Epithelial cell of esophagus (primary cell): ENCODE data around the gene LPIN2.
A peak's percentile ranks its signal among the peaks of the same experiment; 100 is the strongest.

Experiments used
- DNase-seq: peaks from one replicate; pipeline ENCODE4 v3.0.0; 2010; ENCODE audit warnings: low read depth
- H3K4me3 ChIP-seq: 2 replicates; pipeline ENCODE4 v1.5.1; 2011; ENCODE audit warnings: mild to moderate bottlenecking, low read length, control low read depth
- TF ChIP-seq, protein P1 (sequence below): IDR thresholded peaks from 2 replicates; pipeline ENCODE4 v1.5.1; 2011; ENCODE audit warnings: low read depth, mild to moderate bottlenecking, low read length, control low read depth, inconsistent platforms; ENCODE audit not compliant: insufficient read depth; ENCODE audit errors: missing control alignments

LPIN2 gene

DNA sequence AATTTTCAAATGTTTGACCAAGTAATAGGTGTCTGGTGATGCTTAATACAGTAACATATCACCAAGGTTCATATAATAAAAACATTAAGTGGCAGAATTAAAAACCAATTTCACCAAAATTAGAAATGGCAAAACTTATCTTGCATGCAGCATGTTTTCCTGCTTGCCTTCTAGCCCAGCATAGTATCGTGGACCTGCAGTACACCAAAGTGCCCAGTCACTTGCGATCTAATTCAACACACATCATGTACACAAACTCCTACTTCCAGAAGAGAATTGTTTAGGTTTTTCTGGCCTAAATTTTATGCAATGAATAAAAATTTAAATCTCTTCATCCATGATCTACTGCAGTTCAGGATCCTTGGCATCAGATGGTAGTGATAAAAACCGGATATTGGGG lies 28.9 kb downstream of the LPIN2 start:
- DNase-seq: no peak
- no peak overlapping the region for H3K4me3 ChIP-seq
- TF ChIP-seq, protein P1, sequence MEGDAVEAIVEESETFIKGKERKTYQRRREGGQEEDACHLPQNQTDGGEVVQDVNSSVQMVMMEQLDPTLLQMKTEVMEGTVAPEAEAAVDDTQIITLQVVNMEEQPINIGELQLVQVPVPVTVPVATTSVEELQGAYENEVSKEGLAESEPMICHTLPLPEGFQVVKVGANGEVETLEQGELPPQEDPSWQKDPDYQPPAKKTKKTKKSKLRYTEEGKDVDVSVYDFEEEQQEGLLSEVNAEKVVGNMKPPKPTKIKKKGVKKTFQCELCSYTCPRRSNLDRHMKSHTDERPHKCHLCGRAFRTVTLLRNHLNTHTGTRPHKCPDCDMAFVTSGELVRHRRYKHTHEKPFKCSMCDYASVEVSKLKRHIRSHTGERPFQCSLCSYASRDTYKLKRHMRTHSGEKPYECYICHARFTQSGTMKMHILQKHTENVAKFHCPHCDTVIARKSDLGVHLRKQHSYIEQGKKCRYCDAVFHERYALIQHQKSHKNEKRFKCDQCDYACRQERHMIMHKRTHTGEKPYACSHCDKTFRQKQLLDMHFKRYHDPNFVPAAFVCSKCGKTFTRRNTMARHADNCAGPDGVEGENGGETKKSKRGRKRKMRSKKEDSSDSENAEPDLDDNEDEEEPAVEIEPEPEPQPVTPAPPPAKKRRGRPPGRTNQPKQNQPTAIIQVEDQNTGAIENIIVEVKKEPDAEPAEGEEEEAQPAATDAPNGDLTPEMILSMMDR: no peak

DNA sequence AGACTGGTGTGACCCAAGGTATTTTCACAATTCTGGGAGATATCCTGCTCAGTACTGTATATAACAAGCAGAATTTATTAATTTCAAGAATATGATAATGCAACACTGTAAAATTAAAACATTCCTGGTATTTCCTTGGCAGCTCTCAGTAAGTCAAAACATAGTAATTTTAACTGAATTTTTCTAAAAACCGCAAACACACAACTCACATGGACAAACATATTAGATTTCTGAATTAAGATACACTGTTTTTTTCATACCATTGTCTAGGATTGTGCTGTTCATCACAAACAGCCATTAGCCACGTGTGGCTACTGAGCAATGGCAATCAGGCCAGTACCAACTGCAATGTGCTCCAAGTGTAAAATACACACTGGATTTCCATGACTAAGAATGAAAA lies 29.6 kb downstream of the LPIN2 start:
- DNase-seq: no peak
- H3K4me3 ChIP-seq: no peak overlapping the region
- TF ChIP-seq, protein P1: no peak

DNA sequence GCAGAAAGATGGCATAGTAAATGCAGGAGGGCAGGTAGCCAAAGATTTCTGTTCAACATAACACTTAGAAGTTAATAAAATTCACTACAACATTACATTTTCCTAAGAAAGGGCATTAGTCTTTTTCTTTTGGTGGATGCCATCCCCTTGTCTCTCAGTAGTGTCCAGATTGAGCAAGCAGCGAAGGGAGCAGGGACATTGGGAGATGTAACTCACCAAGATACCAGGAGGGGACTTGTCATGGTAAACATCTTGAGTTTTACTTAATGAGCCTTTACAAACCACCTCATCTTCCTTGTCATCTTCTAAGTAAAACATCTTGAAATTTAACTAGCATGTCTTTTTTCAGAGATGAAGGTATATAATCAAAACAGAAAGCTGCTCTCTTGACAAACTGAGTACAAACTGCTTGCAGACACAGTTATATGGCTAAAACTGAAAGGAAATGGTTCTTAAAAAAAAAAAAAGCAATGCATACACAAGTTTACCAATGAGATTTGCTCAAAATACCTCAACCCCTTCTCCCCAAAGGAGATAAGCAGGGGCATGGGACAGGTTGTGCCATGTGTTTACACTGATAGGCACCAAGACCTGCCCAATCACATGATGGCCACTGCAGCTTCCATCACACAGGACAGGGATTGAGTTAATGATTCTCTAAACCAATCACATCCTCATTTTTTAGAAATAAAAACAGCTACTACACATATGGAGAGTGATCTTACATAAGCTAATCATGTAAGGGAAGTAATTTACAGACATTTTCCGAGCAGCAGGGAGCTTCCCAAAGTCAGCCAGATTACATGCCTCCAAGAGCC lies 30.3 kb downstream of the LPIN2 start:
- H3K4me3 ChIP-seq: no peak overlapping the region
- DNase-seq: no peak
- TF ChIP-seq, protein P1: no peak

DNA sequence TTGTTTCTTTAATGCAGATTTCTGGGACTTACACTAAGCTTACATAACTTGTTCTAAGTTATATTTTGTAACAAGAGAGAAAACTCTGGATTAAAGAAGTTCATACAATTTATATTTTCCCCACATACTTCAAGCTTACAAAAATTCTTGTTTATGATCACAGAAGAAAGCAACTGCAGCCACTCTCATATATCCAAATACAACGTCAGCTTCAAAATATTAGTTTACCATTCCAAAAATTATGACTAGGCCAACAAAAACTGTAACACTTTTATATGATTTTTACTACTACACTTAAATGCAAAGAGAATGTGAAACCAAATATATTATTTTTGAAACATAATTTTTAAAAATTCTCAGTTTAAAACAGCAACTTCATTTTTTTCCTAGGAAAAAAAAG lies 30.9 kb downstream of the LPIN2 start:
- TF ChIP-seq, protein P1: no peak
- no peak overlapping the region for H3K4me3 ChIP-seq
- DNase-seq: no peak

DNA sequence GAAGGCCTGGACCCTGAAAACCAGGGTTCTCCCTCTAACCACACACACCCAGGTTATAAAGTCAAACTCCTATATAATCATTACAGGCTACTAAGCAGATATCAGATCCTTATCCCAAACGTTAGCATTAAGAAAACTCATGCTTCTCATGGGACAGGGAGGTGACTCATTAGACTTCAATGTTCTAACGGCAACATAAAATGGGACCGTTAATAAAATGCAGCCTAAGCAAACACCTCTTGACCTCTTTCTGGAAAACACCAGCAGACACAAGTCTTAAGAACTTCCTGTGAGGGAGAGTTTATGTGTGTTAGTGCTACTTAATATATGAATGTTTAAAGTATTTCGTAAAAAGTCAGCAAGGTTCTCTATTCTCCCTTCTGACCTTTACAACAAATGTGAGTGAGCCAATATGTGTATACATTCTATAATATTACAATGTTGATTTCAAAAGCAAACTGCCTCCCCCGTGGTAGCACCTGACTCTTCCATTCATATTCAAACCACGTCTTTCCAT lies 31.7 kb downstream of the LPIN2 start:
- TF ChIP-seq, protein P1: no peak
- peak; percentile 48 for DNase-seq
- no peak overlapping the region for H3K4me3 ChIP-seq

DNA sequence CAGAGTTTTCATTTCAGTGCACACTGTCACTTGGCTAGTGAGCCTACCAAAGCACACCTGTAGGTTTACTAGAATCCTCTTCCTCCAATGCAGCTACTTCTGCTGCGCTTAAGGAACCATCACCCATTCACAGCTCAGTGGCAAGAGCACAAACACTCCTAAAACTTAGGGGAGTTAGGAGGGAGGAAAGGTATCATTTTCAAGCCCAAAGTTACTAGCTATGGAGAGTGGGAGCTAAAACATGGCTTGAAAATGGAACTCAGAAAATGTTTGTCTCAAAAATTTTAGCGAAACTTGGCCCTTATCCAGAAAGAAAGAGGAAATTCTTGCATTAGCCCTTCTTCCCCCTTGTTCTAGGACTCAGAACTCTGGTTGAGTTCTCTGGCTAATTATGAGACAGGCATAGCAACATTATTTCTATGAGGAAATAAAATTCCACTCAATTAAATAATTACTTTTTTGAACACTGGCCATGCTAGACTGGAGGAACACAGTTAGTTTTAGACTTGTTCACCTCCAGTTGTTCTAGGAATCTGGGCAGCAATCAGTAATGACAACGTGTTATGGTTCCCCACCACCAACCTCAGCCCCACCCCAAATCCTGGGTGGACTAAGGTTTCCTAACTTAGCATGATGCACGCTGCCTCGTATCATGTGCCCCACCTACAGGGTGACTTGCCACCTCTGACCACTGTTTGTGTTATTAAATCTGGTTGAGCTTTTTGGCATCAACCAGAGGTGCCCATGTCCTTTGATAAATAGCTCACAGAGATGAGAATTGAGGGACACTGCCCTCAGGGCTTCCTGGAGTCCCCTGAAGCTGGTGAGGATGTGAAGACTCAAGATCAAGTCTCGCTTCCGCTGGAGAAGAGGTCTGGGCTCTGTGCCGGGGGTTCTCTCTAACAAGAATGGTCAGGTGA lies 32.8 kb downstream of the LPIN2 start:
- DNase-seq: no peak
- no peak overlapping the region for H3K4me3 ChIP-seq
- TF ChIP-seq, protein P1: no peak
